SU-DHL-6 (cell line): Measurements from ENCODE around the gene ABTB2.

Experiments used
- CTCF ChIP-seq: fragments of 200-600 bp; sonication (generic); IDR thresholded peaks from one replicate; pipeline ENCODE4 v1.5.1; 2017; ENCODE audit warnings: antibody characterized with exemption, mild to moderate bottlenecking, low read length, moderate library complexity; ENCODE audit not compliant: insufficient read depth, poor library complexity, severe bottlenecking
- EZH2phosphoT487 ChIP-seq: fragments of 200-600 bp; sonication (generic), shearing (Covaris generic); conservative IDR thresholded peaks from 2 replicates; pipeline ENCODE4 v1.6.1; 2018; ENCODE audit warnings: mild to moderate bottlenecking, antibody characterized with exemption, low read length, moderate library complexity, mixed read lengths

- TF ChIP-seq CTCF: no peak
- TF ChIP-seq EZH2phosphoT487: no peak
Observed at GRCh38 chr11:34303028-34303570, 54.7 kb downstream of the ABTB2 start.
